HUDEP-2 (cell line): Measurements from ENCODE around the gene IFITM5.
A peak's percentile ranks its signal among the peaks of the same experiment; 100 is the strongest.
"Not testable (repeated sequence)": the region's sequence is repeated elsewhere in the genome, so short reads cannot be mapped to it uniquely, and the experiment has no call there.

Experiments used
- DNase-seq, 76 experiments: peaks; one replicate each; lab custom pipeline; 2025; ENCODE audit not compliant: unreplicated experiment in 76 of 76; lab: John Stamatoyannopoulos, UW

The IFITM5 gene

GRCh38 chr11:328516-329100 lies 29.3 kb upstream of the IFITM5 start:
- not testable (repeated sequence) for DNase-seq

DNA sequence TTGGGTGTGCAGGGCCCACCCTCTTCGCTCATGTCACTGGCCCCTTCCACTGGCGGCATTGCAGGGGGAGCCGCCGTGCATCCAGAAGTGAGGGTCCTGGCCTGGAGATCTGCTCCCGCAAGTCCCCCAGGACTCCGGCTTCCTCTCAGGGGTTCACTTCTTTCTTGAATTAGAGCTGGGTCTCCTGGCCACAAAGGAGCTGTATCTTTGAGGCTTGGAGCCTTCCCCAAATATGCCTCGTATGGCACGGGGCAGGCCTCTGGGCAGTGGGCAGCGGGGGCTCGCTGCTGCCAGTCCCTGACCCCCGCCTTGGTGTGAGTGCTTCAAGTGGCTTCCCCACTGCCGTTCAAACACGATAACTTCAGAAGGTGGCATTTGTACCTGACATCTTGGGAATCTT lies 28.7 kb upstream of the IFITM5 start:
- no peak for DNase-seq

- DNase-seq: no peak
Observed at GRCh38 chr11:327581-327923, 28.2 kb upstream of the IFITM5 start.

DNA sequence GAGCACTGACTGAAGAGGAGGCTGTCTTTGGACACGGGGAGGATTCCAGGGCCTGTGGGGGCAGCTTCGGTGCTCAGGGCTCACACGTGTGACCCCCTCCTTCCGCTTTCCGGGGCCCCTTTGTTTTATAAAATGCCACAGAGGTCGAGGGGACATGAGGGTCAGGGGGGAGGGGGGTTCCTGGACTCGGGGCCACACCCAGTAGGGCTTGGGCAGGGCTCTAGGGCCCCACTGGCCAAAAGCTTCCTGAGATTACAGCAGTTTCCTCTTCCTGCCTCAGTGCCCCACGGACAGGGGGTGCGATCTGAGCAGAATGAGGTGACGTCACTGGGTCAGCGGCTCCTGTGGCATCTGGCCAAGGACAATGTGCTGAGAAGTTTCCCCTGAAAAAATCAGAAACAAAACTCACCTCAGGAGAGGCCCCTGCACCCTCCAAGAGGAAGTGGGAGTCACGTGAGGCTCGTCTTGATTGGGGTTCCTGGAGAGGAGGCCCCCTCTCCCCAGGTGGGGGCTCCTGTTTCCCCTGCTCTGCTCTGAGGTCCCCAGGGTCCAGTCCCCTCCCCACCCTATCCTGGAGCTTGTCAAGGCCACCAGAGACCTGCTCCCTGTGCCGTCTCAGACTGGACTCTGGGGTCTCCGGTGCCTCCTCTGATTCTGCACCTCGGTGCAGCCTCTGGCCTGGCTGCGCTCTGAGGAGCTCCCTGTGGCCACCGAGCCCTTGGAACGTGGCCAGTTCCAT lies 27.7 kb upstream of the IFITM5 start:
- DNase-seq: peak in 23 of 76 experiments; percentile 1 to 44 (median 16)

- no peak for DNase-seq
Observed at GRCh38 chr11:326592-326841, 27.2 kb upstream of the IFITM5 start.

DNA sequence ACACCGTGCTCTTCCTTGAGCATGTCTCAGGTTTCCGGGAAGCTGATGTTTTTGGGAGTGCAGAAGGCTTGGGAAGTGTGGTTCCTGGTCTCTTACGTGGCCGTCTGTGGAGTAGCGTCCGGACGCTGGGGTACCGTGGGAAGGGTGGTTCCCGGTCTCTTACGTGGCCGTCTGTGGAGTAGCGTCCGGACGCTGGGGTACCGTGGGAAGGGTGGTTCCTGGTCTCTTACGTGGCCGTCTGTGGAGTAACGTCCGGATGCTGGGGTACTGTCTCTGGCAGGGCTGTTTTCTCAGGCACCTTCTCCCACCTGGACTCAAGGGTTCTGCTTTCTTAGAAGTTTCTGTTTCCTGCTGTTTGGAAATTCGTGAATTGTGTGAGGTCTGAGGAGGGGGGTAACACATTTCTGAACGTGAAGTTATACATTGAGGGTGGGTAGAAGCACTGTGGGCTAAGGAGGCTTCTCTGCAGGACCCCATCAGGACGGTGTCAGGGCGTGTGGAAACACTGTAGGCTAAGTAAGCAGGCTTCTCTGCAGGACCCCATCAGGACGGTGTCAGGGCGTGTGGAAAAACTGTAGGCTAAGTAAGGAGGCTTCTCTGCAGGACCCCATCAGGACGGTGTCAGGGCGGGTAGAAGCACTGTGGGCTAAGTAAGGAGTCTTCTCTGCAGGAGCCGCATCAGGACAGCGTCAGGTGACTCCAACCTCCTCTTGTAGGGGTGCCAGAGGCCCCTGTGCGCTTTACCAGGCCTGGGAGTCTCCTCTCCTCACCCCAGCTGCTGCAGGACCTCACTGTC lies 26.7 kb upstream of the IFITM5 start:
- DNase-seq: no peak

DNA sequence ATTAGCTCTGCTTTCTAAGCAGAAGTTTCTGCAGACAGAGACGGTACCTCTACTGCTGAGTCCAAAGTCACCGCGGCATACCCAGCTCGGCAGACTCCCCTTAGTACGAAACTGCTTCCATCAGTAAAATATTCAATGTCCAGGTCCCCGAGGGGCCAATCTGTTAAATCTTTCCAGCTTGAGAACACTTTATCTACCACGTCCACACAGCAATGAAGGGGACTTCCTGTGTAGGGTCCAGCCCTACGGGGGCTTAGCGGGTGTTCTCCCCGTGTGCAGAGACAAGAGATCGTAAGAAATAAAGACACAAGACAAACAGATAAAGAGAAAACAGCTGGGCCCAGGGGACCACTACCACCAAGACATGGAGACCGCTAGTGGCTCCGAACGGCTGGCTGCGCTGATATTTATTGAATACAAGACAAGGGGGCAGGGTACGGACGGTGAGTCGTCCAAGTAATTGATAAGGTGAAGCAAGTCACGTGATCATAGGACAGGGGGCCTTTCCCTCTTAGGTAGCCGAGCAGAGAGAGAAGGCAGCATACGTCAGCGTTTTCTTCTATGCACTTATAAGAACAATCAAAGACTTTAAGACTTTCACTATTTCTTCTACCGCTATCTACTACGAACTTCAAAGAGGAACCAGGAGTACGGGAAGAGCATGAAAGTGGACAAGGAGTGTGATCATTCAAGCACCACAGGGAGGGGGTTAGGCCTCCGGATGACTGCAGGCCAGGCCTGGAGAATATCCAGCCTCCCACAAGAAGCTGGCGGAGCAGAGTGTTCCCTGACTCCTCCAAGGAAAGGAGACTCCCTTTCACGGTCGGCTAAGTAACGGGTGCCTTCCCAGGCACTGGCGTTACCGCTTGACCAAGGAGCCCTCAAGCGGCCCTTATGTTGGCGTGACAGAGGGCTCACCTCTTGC lies 25.5 kb upstream of the IFITM5 start:
- DNase-seq: not testable (repeated sequence)

GRCh38 chr11:324156-324555 lies 24.8 kb upstream of the IFITM5 start:
- DNase-seq: no peak

GRCh38 chr11:319888-320273 lies 20.6 kb upstream of the IFITM5 start:
- not testable (repeated sequence) for DNase-seq

GRCh38 chr11:319121-319887 lies 20.0 kb upstream of the IFITM5 start:
- not testable (repeated sequence) for DNase-seq

- DNase-seq: not testable (repeated sequence)
Observed at GRCh38 chr11:318405-319120, 19.2 kb upstream of the IFITM5 start.

DNA sequence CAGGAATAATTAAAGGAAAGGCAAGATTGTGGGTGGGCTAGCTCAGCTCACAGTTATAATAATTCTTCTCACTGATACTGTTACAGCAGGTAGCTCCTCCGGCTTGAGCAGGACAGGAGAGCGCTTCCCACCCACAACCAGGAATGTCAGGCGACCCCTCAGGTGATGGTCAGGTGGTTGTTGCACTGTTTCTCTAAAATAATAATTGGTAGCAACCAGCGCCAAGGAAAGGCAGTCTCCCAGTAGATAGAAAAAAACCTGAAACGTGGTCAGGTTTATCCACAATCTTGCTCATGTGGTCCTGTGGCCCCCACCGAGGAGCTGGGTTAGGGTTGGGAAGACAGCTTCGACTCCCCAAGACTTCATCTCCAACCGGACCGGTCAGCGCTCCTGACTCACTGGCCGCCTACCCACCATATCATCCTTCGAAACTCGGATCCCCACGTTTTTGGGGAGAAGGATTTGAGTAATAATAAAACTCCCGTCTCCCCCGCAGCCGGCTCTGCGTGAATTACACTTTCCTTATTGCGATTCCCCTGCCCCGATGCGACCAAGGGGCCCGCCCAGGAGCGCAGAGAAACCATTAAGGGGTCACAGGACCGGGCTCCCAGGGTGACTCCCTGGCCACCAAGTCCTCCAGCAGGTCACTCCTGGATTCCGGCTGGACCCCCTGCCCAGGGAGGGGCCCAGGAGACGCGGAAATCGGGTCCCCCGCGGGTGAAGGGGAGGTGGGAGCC lies 18.5 kb upstream of the IFITM5 start:
- not testable (repeated sequence) for DNase-seq

GRCh38 chr11:316891-317301 lies 17.6 kb upstream of the IFITM5 start:
- no peak for DNase-seq

GRCh38 chr11:316031-316701 lies 16.8 kb upstream of the IFITM5 start:
- DNase-seq: no peak

- no peak for DNase-seq
Observed at GRCh38 chr11:315516-315994, 16.2 kb upstream of the IFITM5 start.

- DNase-seq: no peak
Observed at GRCh38 chr11:315051-315481, 15.7 kb upstream of the IFITM5 start.

GRCh38 chr11:314554-314875 lies 15.2 kb upstream of the IFITM5 start:
- DNase-seq: not testable (repeated sequence)

GRCh38 chr11:313787-314553 lies 14.6 kb upstream of the IFITM5 start, which contains the start of gene IFITM1:
IFITM1 (plus strand) TSS chr11:314040; CDS start chr11:314171, 131 bp downstream.
- no peak for DNase-seq
